Ishikawa (cell line): ENCODE measurements around the gene MRTFA.

Source experiments
- EP300 ChIP-seq: IDR thresholded peaks from 2 replicates; pipeline ENCODE4 v1.6.1; 2012; ENCODE audit warnings: borderline replicate concordance
- FOXM1 ChIP-seq: IDR thresholded peaks from 2 replicates; pipeline ENCODE4 v1.6.1; 2012; ENCODE audit warnings: low read depth, borderline replicate concordance
- RAD21 ChIP-seq: IDR thresholded peaks from 2 replicates; pipeline ENCODE4 v1.6.1; 2012; ENCODE audit warnings: low read depth
- TAF1 ChIP-seq: IDR thresholded peaks from 2 replicates; pipeline ENCODE4 v1.6.1; 2012; ENCODE audit warnings: low read depth, mild to moderate bottlenecking
- TCF12 ChIP-seq: IDR thresholded peaks from 2 replicates; pipeline ENCODE4 v1.6.1; 2012; ENCODE audit warnings: low read depth
- TEAD4 ChIP-seq: IDR thresholded peaks from 2 replicates; pipeline ENCODE4 v1.6.1; 2012
- TF ChIP-seq, protein P1 (sequence below): IDR thresholded peaks from 2 replicates; pipeline ENCODE4 v1.6.1; 2012; ENCODE audit warnings: low read depth, mild to moderate bottlenecking
- TF ChIP-seq, protein P2 (sequence below): IDR thresholded peaks from 2 replicates; pipeline ENCODE4 v1.6.1; 2012

DNA sequence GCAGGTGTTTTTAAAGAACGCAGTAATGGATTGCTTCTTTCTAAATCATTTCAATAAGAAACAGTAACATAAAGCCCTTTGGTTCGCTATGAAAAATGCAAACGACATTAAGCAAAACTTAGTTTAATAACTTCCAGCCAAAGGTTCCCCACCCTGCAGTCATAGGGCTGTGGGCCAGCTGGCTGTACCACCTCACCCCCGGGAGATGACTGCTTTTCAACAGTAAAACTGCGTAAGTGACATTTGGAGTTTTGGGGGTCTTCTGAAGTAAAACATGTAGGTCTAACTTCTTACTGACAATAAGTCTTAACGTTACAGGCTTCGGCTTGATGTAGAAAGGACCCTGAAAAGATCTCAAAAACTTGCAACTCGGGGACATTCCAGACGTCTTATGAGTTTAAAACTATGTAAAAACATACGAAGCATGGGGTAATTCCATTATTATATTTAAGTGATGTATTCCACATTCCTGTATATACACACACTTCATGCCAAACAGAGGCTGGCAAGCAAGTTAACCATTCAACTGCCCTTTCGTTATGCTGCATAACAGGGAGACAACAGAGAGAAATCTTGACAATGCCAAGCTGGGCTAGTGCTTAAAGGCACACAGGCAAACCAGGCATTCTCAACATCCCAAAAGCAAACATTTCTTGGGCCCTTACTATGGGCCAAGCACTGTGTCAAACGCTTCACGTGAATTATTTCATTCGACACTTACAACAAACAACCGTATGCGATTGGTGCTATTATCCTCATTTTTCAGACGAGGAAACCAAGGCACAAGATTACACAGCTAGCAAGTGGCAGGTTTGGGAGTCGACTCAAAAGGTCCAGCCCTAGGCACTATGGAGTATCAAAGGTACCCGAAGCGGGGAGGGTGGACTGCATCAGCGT lies 1.2 kb downstream of the MRTFA start:
- TF ChIP-seq TAF1 (no peak), FOXM1 (no peak), EP300 (no peak), TEAD4 (no peak), TCF12 (no peak), RAD21 (no peak)
- TF ChIP-seq, protein P1, sequence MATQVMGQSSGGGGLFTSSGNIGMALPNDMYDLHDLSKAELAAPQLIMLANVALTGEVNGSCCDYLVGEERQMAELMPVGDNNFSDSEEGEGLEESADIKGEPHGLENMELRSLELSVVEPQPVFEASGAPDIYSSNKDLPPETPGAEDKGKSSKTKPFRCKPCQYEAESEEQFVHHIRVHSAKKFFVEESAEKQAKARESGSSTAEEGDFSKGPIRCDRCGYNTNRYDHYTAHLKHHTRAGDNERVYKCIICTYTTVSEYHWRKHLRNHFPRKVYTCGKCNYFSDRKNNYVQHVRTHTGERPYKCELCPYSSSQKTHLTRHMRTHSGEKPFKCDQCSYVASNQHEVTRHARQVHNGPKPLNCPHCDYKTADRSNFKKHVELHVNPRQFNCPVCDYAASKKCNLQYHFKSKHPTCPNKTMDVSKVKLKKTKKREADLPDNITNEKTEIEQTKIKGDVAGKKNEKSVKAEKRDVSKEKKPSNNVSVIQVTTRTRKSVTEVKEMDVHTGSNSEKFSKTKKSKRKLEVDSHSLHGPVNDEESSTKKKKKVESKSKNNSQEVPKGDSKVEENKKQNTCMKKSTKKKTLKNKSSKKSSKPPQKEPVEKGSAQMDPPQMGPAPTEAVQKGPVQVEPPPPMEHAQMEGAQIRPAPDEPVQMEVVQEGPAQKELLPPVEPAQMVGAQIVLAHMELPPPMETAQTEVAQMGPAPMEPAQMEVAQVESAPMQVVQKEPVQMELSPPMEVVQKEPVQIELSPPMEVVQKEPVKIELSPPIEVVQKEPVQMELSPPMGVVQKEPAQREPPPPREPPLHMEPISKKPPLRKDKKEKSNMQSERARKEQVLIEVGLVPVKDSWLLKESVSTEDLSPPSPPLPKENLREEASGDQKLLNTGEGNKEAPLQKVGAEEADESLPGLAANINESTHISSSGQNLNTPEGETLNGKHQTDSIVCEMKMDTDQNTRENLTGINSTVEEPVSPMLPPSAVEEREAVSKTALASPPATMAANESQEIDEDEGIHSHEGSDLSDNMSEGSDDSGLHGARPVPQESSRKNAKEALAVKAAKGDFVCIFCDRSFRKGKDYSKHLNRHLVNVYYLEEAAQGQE = no peak
- TF ChIP-seq, protein P2, sequence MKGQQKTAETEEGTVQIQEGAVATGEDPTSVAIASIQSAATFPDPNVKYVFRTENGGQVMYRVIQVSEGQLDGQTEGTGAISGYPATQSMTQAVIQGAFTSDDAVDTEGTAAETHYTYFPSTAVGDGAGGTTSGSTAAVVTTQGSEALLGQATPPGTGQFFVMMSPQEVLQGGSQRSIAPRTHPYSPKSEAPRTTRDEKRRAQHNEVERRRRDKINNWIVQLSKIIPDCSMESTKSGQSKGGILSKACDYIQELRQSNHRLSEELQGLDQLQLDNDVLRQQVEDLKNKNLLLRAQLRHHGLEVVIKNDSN = no peak
